Epithelial cell of esophagus (primary cell): ENCODE data around the gene NYNRIN.
A peak's percentile ranks its signal among the peaks of the same experiment; 100 is the strongest.

Experiments
- DNase-seq: peaks from one replicate; pipeline ENCODE4 v3.0.0; 2010; ENCODE audit warnings: low read depth
- H3K4me3 ChIP-seq: 2 replicates; pipeline ENCODE4 v1.5.1; 2011; ENCODE audit warnings: mild to moderate bottlenecking, low read length, control low read depth
- CTCF ChIP-seq: IDR thresholded peaks from 2 replicates; pipeline ENCODE4 v1.5.1; 2011; ENCODE audit warnings: low read depth, mild to moderate bottlenecking, low read length, control low read depth, inconsistent platforms; ENCODE audit not compliant: insufficient read depth; ENCODE audit errors: missing control alignments

Gene NYNRIN

GRCh38 chr14:24435192-24435810, 36.5 kb downstream of the NYNRIN start:
- no peak for DNase-seq
- H3K4me3 ChIP-seq = no peak overlapping the region
- TF ChIP-seq CTCF = no peak

GRCh38 chr14:24435998-24436354, 37.2 kb downstream of the NYNRIN start:
- TF ChIP-seq CTCF = no peak
- H3K4me3 ChIP-seq = no peak overlapping the region
- no peak for DNase-seq

- DNase-seq = peak; percentile 70
- TF ChIP-seq CTCF = peak; percentile 81
- H3K4me3 ChIP-seq = no peak overlapping the region
Observed at GRCh38 chr14:24436355-24437019, 37.7 kb downstream of the NYNRIN start.

- no peak overlapping the region for H3K4me3 ChIP-seq
- TF ChIP-seq CTCF = no peak
- no peak for DNase-seq
Observed at GRCh38 chr14:24437020-24437735, 38.4 kb downstream of the NYNRIN start.

GRCh38 chr14:24437736-24438067, 38.9 kb downstream of the NYNRIN start:
- no peak for DNase-seq
- TF ChIP-seq CTCF = no peak
- H3K4me3 ChIP-seq = no peak overlapping the region

GRCh38 chr14:24438223-24439097, 39.7 kb downstream of the NYNRIN start:
- H3K4me3 ChIP-seq = no peak overlapping the region
- TF ChIP-seq CTCF = no peak
- no peak for DNase-seq
